IPS DF 19.7 (cell line): Measurements from ENCODE around the gene ALG12.

ENCODE experiments used
- DNase-seq: peaks from one replicate; pipeline ENCODE4 v3.0.0-alpha.2; 2013; ENCODE audit warnings: low read depth, low spot score

ALG12 gene

GRCh38 chr22:49929994-49930575 is 11.8 kb upstream of the ALG12 start:
- no peak for DNase-seq

GRCh38 chr22:49929211-49929979 is 11.2 kb upstream of the ALG12 start:
- DNase-seq: no peak

DNA sequence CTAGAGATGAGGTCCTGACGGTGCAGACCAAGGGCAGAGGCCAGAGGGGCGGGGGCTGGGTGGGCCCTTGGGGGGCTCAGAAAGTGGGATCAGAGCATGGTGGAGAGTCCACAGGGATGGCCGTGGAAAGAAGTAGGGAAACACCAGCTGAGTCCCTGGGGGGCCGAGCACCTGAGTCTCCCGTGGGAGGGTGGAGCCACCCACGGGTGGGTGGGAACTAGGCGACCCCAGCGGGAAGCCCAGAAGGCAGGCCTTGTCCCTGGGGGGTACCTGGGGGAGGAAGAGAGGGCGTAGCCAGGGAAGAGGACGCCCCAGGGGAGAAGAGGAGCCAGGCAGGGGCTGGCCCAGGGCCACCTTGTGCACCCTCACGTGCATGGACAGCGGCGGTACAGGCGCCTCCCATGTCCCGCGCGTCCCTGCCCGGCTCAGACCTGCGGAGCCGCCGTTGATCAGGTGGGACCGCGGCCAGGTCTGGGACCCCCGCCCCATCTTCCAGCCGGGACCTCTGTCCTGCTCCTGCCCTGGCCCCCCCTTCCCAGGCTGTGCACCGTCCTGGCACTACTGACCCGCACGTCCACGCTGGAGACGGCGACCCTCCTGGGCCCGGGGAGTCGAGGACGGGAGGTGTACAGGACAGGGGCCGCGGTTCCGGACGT is 10.4 kb upstream of the ALG12 start:
- DNase-seq: no peak

DNA sequence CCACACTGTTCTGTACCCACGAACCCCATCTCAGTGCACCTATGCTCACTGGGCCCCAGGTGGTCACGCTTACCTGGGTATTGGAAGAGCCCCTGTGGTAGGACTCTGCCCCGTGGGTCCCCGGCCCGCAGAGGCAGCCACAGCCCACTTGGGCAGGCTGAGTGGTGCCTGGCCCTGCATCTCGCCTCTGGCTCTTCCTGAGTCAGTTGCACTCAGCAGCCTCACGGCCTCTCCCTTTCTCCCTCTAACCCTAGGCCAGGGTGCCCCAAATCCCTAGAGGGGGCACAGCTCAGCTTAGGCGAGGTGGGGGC is 9.9 kb upstream of the ALG12 start:
- no peak for DNase-seq

DNA sequence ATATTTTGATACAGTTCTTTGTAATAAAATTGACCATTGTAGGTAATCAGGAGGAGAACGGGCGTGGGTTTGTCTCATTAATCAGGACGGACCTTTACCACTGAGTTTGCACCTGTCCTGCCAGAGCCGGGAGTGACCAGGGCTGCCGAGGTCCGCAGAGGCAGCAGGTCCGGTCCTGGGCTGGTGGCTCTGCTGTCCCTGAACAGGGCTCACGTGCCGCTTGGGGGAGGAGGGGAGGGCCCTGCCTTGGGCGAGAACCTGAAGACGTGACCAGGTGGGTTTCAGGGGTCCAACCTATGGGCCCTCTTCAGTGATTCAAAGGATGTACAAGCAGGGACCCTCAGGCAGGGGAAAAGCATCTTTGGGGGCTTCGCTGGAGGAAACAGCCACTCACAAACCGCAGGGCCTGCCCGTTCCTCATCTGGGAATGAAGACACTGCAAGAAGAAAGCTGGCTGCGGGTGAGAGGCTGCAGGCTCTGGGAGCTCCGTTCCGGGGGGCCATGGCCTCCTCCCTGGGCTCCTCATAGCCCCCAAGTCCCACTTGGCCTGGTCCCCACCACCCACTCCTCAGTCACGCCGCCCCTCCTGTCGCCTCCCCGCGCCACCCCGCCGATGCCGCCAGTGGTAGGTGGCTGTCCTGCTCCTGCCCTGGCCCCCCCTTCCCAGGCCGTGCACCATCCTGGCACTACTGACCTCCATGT is 9.4 kb upstream of the ALG12 start:
- DNase-seq: no peak

DNA sequence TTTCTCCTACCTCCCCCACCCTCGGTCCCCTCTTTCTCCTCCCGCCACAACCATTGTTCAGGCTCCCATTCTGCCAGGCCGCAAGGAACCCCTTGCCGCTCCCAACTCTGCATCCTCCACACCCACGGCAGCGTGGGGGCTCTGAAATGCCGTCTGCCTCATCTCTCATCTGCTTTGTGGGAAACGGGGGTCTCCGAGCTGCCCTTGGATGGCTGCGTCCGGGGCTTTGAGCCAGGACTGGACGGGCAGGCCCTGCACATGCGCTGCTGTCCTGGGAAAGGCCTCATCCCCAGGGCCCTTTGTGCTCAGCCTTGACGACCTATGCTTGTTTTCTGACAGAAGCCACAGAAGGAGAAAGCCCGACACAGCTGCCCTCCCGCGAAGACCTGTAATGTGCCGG is 8.7 kb upstream of the ALG12 start:
- DNase-seq: no peak

DNA sequence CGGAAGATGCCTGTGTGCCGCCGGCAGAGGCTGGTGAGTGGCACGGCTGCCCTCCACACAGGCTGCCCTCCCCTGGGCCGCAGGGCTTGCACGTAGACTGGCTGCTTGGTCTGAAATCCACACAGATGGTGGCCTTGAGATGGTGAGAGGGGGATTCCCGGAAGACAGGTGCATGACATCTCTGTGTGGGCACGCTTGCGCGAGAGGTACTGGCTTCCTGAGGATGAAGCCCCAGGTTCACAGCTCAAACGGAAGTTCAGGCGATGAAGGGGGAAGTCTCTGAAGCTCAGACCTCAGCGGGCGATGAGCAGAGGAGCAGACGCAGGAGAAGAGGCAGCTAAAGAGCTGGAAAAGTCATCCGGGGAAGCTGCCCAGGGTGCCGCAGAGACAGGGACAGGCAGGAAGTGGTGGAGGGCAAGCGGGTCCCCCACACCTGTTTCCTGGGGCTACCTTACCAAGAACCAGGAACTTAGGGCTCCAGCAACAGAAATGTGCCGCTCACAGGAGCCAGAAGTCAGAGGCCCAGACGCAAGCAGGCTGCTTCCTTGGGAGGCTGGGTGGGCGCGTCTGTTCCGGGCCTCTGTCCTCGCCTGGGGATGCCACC is 7.4 kb upstream of the ALG12 start:
- DNase-seq: no peak

DNA sequence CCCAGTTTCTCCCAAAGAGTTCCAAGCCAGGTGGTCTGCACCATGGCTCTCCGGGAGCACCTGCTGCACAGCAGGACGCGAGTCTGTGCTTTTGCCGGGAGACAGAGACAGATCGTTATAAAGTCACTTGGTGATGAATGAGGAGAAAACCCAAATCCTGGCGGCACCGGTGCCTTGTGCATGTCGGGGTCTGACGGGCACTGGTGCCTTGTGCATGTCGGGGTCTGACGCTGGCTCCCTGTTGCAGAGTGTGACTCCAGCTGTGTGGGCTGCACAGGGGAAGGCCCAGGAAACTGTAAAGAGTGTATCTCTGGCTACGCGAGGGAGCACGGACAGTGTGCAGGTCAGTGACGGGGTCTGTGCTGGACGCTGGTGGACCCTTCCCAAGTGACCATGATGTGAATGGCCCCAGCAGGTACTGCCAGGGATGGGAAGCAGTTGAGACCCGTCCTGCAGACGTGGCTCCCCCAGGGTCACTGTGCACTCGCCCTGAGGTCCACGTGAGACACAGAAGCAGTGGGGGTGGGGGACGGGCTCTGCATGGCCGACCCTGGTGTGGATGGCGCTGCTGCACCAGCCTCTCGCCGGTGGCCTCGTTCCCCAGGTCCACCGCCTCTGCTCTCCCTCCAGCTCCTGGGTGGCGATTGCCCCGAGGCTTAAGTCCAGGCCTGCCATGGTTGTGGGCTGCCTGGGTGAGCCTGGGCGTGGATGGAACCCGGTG is 6.0 kb upstream of the ALG12 start:
- DNase-seq: no peak

GRCh38 chr22:49923445-49923844 is 5.2 kb upstream of the ALG12 start:
- DNase-seq: no peak

DNA sequence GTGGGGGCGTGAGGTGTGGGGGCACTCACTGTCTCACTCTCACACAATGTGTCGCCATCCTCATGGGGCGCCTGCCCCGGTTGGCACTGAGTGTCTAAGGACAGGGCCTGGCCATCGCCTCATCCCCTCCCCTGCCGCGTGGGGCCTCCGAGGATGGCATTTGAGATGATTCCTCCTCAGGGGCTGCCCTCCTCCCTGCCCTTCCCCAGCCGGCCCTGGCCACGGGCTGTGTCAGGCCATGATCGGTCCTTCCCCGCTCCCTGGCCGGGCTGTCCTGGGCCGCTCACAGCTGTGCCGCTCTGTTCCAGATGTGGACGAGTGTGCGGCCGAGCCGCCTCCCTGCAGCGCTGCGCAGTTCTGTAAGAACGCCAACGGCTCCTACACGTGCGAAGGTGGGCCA is 4.7 kb upstream of the ALG12 start:
- no peak for DNase-seq

DNA sequence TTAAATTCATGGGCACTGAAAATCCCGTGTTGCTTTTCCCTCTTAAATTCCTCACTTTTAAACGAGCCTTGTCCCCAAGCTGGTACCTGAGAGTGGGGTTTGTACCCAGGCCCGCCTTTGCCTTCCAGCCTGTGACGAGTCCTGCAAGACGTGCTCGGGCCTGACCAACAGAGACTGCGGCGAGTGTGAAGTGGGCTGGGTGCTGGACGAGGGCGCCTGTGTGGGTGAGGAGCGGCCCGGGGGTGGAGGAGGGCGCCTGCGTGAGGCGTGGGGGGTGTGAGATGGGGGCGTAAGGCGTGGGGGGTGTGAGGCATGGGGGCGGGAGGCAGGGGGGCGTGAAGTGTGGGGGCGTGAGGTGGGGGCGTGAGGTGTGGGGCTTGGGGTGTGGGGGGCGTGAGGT is 4.2 kb upstream of the ALG12 start:
- no peak for DNase-seq

DNA sequence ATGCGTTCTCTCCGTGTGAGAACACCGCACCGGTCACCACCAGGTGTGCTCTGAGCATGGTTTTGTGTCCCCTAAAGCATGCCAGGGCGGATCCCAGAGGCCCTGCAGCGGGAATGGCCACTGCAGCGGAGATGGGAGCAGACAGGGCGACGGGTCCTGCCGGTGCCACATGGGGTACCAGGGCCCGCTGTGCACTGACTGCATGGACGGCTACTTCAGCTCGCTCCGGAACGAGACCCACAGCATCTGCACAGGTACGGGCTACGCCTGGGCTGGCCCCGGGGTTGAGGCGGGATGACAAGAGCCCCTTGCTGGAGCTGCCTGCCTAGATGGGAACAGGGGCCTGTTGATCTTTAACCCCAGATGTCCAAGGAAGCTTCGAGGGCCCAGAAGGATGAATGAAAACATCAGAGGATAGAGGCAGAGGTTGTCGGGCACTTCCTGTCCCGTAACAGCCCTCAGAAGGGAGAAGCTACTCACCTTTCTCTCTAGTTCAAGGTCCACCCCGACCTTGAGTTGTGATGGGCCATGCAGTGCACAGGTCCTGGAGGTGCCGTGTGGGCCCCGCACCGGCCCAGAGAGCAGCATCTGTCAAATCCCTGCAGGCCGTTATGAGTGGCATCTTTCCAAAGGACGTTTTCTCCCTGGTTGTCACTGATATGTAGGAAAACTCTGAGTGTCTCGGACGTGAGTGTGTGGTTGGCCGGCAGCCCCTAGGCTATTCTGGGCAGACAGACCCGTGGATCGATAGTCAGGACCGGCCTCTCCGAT is 3.5 kb upstream of the ALG12 start:
- DNase-seq: no peak

DNA sequence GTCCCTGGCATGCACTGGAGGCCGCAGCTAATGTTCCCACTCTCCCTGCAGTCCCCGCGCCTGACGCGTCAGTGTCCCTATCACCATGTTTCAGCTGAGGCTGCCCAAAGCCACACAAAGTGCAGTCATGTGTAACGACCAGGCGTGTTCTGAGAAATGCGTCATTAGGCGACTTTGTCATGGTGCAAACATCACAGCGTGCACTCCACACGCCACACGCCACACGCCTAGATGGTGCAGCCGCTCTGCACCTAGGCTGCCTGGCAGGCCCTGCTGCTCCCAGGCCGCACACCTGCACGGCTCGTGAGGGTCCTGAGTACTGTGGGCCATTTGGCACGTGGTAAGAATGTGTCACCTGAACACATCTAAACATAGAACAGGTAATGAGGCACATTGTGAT is 2.6 kb upstream of the ALG12 start:
- no peak for DNase-seq

GRCh38 chr22:49918911-49919881 is 958 bp upstream of the ALG12 start:
- no peak for DNase-seq

GRCh38 chr22:49916831-49917230 is 1.4 kb downstream of the ALG12 start:
- no peak for DNase-seq

GRCh38 chr22:49915610-49916009 is 2.6 kb downstream of the ALG12 start:
- DNase-seq: no peak

DNA sequence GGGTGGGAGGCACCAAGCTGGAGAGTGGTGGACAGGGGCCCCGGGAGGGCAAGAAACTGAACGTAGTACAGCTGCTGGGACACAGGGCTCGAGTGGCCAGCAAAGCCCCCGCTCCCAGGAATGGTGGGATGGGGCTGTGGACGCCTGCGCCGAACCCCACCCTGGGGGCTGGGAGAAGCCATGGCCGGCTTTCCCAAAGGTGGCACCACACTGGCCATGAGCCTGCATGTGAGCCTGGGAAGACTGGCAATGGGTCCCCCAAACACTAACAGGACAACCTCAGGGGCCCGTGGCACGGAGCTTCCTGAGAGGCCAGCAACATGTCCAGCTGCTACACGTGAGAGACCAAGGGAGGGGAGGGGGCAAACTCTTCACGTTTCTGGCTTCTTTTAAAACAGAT is 4.0 kb downstream of the ALG12 start:
- no peak for DNase-seq

- no peak for DNase-seq
Measured at GRCh38 chr22:49913446-49913845, 4.8 kb downstream of the ALG12 start.

DNA sequence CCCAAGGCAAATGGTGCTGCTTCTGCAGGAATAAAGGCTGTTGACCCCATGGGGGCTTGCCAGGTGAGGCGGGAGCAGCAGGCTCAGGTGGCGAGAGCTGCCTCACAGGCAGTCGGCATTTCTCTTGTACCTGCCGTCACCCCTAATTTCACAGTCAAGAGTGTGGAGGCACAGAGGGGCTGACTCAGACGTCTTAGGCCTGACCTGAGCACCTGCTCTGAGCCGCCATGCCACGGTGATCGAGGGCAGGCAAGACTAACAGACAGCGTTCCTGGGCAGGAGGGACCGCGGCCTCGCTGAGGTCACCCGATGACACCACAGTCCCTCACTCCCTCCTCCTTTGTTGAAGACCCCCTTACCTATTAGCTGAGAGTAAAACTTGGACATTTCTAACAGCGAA is 5.2 kb downstream of the ALG12 start:
- no peak for DNase-seq
